Coronary artery (tissue), 2 donors: Measurements from ENCODE around the gene CCDC186.

Source experiments
- DNase-seq: peaks from one replicate; pipeline ENCODE4 v3.0.0-alpha.2; 2017; ENCODE audit warnings: low spot score
- H3K27ac ChIP-seq, 2 donors: fragments of 200-600 bp; sonication (generic); one replicate each; pipeline ENCODE4 v1.5.1; 2016 to 2019
- H3K4me3 ChIP-seq: fragments of 200-600 bp; sonication (generic); 2 replicates; pipeline ENCODE4 v1.5.1; 2016; ENCODE audit warnings: mild to moderate bottlenecking, moderate library complexity
- TF ChIP-seq, protein P1 (sequence below): fragments of 200-600 bp; sonication (generic); IDR thresholded peaks from one replicate; pipeline ENCODE4 v1.5.1; 2019; ENCODE audit warnings: antibody characterized with exemption

Gene CCDC186

DNA sequence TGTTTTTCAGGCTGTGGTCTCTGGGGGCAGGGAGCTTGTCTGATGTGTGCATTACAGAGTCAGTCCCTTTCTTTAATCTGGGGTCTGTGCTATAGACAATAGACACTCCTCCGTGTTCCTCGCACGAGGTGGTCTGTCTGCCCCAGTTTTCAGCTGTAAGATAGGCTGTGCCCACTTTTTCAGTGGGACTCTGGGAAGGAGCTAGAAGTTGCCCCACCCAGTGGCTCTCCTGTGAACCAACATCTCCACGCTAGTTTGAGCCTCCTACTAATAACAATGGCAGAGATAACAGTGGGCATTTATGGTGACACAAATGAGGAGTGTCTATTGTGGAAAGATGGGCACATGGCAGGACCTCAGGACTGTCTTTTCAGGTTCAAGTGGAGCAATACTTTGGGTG is 86.3 kb downstream of the CCDC186 start:
- TF ChIP-seq, protein P1, sequence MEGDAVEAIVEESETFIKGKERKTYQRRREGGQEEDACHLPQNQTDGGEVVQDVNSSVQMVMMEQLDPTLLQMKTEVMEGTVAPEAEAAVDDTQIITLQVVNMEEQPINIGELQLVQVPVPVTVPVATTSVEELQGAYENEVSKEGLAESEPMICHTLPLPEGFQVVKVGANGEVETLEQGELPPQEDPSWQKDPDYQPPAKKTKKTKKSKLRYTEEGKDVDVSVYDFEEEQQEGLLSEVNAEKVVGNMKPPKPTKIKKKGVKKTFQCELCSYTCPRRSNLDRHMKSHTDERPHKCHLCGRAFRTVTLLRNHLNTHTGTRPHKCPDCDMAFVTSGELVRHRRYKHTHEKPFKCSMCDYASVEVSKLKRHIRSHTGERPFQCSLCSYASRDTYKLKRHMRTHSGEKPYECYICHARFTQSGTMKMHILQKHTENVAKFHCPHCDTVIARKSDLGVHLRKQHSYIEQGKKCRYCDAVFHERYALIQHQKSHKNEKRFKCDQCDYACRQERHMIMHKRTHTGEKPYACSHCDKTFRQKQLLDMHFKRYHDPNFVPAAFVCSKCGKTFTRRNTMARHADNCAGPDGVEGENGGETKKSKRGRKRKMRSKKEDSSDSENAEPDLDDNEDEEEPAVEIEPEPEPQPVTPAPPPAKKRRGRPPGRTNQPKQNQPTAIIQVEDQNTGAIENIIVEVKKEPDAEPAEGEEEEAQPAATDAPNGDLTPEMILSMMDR, result no peak
- Histone ChIP-seq H3K4me3 (no peak overlapping the region), H3K27ac (no peak overlapping the region)
- no peak for DNase-seq

DNA sequence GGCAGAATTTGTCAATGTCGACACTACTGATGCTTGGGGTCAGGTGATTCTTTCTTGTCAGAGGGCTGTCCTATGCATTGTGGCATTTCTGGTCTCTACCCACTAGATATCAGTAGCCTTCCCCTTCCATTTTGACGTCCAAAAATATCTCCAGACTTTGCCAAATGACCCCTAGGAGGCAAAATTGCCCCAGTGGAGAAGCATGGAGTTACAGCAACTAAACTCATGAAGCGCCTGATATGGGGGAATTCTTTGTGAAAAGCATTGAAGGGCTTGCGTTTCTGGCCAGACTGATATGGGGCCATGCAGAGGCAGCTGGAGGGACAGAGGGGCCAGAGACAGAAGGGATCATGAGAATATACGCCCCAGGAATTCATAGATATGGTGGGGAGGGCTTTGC is 86.7 kb downstream of the CCDC186 start:
- DNase-seq, result no peak
- TF ChIP-seq, protein P1, result no peak
- Histone ChIP-seq H3K4me3 (no peak overlapping the region), H3K27ac (no peak overlapping the region)

DNA sequence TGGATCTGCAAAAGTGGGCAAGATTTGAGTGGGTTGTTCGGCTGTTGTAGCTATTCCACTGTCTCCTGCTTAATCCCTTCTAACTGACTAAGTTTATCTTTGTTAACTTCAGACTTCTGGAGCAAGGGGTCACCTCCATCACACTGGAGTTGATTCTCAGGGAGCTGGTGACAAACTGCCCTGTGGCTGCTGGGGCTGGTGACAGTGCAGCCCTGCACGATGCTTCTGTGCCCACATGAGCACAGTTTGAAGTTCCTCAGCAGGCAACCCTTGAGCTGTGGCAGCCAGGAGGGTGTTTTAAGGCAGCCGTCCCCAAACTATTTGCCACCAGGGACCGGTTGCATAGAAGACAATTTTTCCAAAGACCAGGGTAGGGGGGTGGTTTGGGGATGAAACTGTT is 89.8 kb downstream of the CCDC186 start:
- Histone ChIP-seq H3K27ac (no peak overlapping the region), H3K4me3 (no peak overlapping the region)
- TF ChIP-seq, protein P1, result no peak
- DNase-seq, result no peak

DNA sequence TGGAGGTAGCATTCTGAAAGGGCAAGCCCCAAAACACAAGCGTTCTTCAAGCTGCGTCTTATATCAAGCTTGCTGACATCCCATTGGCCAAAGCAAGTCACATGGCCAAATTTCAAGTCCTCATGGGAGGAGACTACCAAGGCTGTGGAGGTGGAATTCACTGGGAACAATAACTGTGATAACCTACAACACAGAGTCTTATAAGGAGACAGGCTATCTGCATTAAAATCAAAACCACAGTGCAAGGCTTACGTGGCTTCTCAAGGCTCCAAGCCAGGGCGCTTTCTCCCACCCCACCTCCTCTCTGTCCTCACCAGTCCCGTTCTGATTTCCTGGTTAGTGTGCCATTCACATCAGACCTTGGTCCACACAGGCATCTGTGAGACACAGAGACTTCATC is 91.0 kb downstream of the CCDC186 start:
- TF ChIP-seq, protein P1, result no peak
- Histone ChIP-seq H3K27ac (no peak overlapping the region), H3K4me3 (no peak overlapping the region)
- no peak for DNase-seq

DNA sequence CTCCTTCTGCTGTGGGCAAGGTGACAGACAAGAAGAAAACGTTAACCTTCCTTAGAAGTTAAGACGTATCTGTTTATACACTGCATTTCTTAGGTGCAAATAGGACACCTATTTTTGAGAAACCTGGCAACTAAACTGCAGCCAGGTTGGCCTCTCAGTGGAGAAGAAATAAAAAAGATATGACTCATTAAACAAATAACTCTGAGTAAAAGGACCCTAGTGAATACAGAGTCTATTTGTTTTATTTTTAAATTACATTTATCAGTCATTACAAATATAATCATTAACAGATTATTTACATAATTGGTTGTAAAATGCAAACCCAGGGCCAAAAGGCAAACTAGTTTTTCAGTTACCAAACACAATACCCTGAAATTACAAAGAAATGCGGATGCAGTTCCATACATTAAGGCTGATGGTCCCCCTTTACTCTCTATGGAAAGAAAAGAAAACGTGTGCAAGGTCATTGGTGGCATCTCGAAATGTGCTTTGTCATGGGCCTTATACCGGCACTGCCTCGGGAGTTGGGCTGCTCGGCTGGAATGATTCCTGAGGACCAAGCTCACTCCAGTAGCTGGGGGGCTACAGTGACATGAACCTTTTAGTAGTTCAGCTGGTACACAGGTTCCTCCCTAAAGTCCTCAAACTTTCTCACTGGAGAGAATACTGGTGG is 92.0 kb downstream of the CCDC186 start:
- TF ChIP-seq, protein P1, result no peak
- Histone ChIP-seq H3K27ac (no peak overlapping the region), H3K4me3 (no peak overlapping the region)
- no peak for DNase-seq

DNA sequence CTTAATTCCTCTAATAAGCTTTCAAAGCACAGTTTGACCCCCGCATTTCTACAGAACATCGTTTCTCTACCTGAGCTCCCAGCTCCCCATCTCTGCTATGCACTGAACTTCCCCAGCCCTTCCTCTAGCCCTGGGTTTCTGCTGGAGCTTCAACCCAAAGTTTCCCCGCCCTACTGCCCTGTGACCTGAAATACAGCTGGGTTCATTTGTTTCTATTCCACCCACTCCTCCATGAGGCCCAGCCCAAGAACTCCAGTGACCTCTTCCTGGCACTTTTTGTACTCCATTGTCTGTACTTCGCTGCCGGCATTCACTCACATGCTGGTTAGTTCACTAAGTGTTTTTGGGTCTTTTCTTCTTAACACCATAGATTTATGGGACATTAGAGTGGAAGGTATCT is 94.6 kb downstream of the CCDC186 start:
- TF ChIP-seq, protein P1, result no peak
- H3K4me3 ChIP-seq, result no peak overlapping the region
- H3K27ac ChIP-seq, result no peak overlapping the region
- DNase-seq, result no peak

DNA sequence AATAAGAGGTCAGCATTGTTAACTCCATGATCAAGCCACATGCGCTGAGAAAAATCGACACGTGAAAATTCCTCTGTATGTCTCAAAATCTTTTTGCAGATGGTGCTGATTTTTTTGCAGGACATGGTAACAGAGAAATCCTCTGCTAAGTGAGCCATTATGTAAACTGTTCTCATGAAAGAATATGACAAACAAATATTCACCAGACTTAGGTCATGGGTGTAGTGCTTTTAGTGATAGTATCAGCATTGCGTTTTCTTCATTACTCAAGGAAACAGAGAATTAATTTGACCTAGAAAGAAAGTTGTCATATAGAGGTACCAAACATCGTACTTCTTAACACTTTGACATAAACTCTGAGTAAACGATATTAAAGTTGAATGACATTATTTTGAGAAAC is 95.7 kb downstream of the CCDC186 start:
- H3K27ac ChIP-seq, result no peak overlapping the region
- DNase-seq, result no peak

More for the DNA sequence above, 95.7 kb downstream of the CCDC186 start:
- H3K4me3 ChIP-seq, result no peak overlapping the region
- TF ChIP-seq, protein P1, result no peak
